ENCODE results near the gene ARHGAP42. TPM values are rescaled to one million over a fixed set of nuclear protein-coding genes. Genes with fewer than 3 reads are reported as not detected.

ARHGAP42 gene
- total RNA-seq, 3 donors from 2014 or later: 14.6 to 26.7 (median 26.2) TPM

DNA sequence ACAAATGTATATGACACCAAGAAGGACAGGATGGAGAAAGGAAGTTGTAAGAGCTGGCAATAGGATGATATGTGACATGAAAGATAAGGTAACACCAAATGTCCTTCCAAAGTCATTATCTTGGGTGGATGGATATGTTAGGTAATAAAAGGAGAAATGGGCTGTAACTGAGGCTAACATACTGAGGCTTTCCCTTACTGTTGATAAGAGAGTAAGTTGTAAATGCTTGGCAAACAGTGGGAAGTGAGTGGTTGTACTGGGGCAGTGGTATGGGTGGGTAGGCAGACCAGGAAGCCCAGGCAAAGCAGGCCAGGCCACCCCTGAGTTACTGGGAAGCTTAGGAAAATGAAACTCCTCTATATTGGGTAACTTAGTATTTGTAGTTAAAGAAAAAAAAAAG lies 73.7 kb downstream of the ARHGAP42 start:
- H3K27ac ChIP-seq: peak overlapping the region in 1 of 2 donors; percentile 25
- DNase-seq (ENCODE audit: low spot score in 2 of 2): no peak
- no peaks in the 10 kb centered on the region for H3K9me3 ChIP-seq
- no peaks in the 10 kb centered on the region for H3K4me1 ChIP-seq
- no peaks in the 10 kb centered on the region for H3K27me3 ChIP-seq
- intact Hi-C loops (cut with DNase I; ENCODE audit: low total_unique reads): no loop called here
- H3K4me3 ChIP-seq: no peak overlapping the region
- TF ChIP-seq, protein P1, sequence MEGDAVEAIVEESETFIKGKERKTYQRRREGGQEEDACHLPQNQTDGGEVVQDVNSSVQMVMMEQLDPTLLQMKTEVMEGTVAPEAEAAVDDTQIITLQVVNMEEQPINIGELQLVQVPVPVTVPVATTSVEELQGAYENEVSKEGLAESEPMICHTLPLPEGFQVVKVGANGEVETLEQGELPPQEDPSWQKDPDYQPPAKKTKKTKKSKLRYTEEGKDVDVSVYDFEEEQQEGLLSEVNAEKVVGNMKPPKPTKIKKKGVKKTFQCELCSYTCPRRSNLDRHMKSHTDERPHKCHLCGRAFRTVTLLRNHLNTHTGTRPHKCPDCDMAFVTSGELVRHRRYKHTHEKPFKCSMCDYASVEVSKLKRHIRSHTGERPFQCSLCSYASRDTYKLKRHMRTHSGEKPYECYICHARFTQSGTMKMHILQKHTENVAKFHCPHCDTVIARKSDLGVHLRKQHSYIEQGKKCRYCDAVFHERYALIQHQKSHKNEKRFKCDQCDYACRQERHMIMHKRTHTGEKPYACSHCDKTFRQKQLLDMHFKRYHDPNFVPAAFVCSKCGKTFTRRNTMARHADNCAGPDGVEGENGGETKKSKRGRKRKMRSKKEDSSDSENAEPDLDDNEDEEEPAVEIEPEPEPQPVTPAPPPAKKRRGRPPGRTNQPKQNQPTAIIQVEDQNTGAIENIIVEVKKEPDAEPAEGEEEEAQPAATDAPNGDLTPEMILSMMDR (IDR thresholded peaks at IDR 0.05): no peak
- no peak for TF ChIP-seq POLR2A (IDR thresholded peaks at IDR 0.05)
- no peak for TF ChIP-seq POLR2AphosphoS5 (IDR thresholded peaks at IDR 0.05)
- H3K36me3 ChIP-seq: no peaks in the 10 kb centered on the region

DNA sequence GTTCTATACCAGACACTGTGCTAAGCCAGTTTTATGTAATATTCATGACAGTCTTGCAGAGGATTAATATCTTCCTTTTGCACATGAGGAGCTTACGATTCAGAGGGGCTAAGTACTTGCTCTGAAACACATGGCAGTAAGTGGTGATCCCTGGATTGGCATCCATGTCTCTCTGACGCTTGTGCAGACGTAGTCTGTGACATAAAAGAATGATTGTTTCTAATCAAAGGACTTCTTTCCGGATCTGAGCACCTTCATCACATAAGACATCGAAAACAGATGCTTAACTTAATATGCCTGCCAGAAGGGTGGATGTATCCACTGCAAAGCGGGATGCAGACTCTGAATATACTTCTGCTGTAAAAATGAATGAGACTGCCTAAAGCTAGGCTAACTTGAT lies 74.8 kb downstream of the ARHGAP42 start:
- TF ChIP-seq POLR2A (IDR thresholded peaks at IDR 0.05) (no peak), POLR2AphosphoS5 (IDR thresholded peaks at IDR 0.05) (no peak)
- TF ChIP-seq, protein P1 (IDR thresholded peaks at IDR 0.05): no peak
- intact Hi-C loops (cut with DNase I; ENCODE audit: low total_unique reads): no loop called here
- peak overlapping the region in 1 of 2 donors; percentile 15 for H3K27ac ChIP-seq
- no peaks in the 10 kb centered on the region for H3K36me3 ChIP-seq
- DNase-seq (ENCODE audit: low spot score in 2 of 2): no peak
- no peak overlapping the region for H3K4me3 ChIP-seq
- H3K9me3 ChIP-seq: no peaks in the 10 kb centered on the region
- no peaks in the 10 kb centered on the region for H3K27me3 ChIP-seq
- no peaks in the 10 kb centered on the region for H3K4me1 ChIP-seq

DNA sequence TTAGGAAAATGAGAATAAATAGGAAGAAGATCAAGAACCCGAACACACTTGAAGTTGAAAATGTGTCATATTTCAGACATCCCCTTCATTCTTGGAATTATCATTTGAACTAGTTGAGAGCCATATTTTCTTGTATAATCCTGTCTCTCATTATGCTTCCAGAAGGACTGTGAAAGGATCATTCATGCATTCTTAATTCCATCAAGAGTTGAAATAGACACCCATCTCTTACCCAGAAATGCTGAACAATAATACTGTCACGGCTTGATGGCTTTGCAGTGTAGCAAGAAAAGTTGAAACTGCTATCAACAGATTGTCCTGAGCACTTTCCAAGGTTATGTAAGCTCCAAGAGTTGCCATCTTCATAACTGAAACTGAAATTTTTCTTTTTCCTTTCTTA lies 79.7 kb downstream of the ARHGAP42 start:
- Histone ChIP-seq H3K27ac (no peak overlapping the region), H3K36me3 (no peaks in the 10 kb centered on the region), H3K27me3 (no peaks in the 10 kb centered on the region), H3K4me1 (no peaks in the 10 kb centered on the region), H3K9me3 (no peaks in the 10 kb centered on the region), H3K4me3 (no peak overlapping the region)
- DNase-seq (ENCODE audit: low spot score in 2 of 2): no peak
- TF ChIP-seq, protein P1 (IDR thresholded peaks at IDR 0.05): no peak
- no peak for TF ChIP-seq POLR2A (IDR thresholded peaks at IDR 0.05)
- no peak for TF ChIP-seq POLR2AphosphoS5 (IDR thresholded peaks at IDR 0.05)
- intact Hi-C loops (cut with DNase I; ENCODE audit: low total_unique reads): no loop called here

DNA sequence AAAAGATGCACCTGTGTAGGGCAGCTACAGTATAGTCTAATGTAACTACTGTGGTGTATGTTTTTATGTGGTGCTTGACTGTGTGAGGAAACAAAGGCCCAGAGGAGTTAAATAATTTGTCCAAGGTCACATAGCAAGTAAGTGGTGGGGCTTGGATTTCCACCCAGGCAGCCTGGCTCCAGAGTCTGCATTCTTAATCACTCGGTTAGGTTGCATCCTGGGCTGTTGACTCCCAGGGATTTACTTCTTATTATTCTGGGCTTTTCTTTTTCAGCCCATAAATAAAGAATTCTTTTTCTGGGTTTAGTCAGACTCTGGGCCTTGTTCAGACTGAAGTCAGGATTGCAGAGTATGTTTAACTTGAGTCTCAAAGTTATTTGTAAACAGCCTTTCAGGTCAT lies 82.1 kb downstream of the ARHGAP42 start:
- Histone ChIP-seq H3K4me1 (no peaks in the 10 kb centered on the region), H3K9me3 (no peaks in the 10 kb centered on the region), H3K36me3 (no peaks in the 10 kb centered on the region), H3K27me3 (no peaks in the 10 kb centered on the region), H3K27ac (no peak overlapping the region), H3K4me3 (no peak overlapping the region)
- TF ChIP-seq POLR2AphosphoS5 (IDR thresholded peaks at IDR 0.05) (no peak), POLR2A (IDR thresholded peaks at IDR 0.05) (no peak)
- TF ChIP-seq, protein P1 (IDR thresholded peaks at IDR 0.05): no peak
- intact Hi-C loops (cut with DNase I; ENCODE audit: low total_unique reads): no loop called here
- no peak for DNase-seq (ENCODE audit: low spot score in 2 of 2)

DNA sequence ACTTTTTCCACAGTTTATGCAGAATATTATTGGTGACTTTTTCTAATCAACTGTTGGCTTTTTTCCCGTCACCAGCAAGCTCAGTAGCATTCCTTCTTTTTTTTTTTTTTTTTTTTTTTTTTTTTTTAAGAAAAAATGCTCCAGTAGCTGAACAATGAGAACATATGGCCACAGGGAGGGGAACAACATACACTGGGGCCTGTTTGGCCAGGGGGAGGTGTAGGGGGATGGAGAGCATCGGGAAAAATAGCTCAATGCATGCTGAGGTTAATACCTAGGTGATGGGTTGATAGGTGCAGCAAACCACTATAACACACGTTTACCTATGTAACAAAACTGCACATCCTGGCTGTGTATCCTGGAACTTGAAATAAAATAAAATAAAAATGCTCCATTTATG lies 82.5 kb downstream of the ARHGAP42 start:
- H3K9me3 ChIP-seq: no peaks in the 10 kb centered on the region
- TF ChIP-seq, protein P1 (IDR thresholded peaks at IDR 0.05): no peak
- TF ChIP-seq POLR2A (IDR thresholded peaks at IDR 0.05): no peak
- TF ChIP-seq POLR2AphosphoS5 (IDR thresholded peaks at IDR 0.05): no peak
- no peak overlapping the region for H3K27ac ChIP-seq
- DNase-seq (ENCODE audit: low spot score in 2 of 2): no peak
- intact Hi-C loops (cut with DNase I; ENCODE audit: low total_unique reads): no loop called here
- H3K4me1 ChIP-seq: no peaks in the 10 kb centered on the region
- H3K4me3 ChIP-seq: no peak overlapping the region
- H3K27me3 ChIP-seq: no peaks in the 10 kb centered on the region
- no peaks in the 10 kb centered on the region for H3K36me3 ChIP-seq
